Ectodermal cell (in vitro differentiated cells): ENCODE data around the gene MAFG.

Source experiments
- H3K27ac ChIP-seq: 2 replicates; pipeline ENCODE4 v1.7.0; 2013; ENCODE audit warnings: mild to moderate bottlenecking, low read depth, low read length; ENCODE audit not compliant: insufficient read depth, poor library complexity, severe bottlenecking
- H3K27me3 ChIP-seq: 2 replicates; pipeline ENCODE4 v1.7.0; 2013; ENCODE audit warnings: mild to moderate bottlenecking, low read length; ENCODE audit not compliant: insufficient read depth, control insufficient read depth, poor library complexity, severe bottlenecking
- H3K36me3 ChIP-seq: one replicate; pipeline ENCODE4 v1.7.0; 2013; ENCODE audit warnings: low read length; ENCODE audit not compliant: control insufficient read depth, insufficient read depth
- H3K4me1 ChIP-seq: one replicate; pipeline ENCODE4 v1.7.0; 2013; ENCODE audit warnings: low read length; ENCODE audit not compliant: control insufficient read depth, insufficient read depth
- H3K4me3 ChIP-seq: 2 replicates; pipeline ENCODE4 v1.7.0; 2013; ENCODE audit warnings: low read depth, low read length, control low read depth; ENCODE audit not compliant: insufficient read depth
- H3K9me3 ChIP-seq: 2 replicates; pipeline ENCODE4 v1.7.0; 2013; ENCODE audit warnings: mild to moderate bottlenecking, low read length, moderate library complexity; ENCODE audit not compliant: control insufficient read depth
- WGBS, 2 experiments: methylation state at CpG; one replicate each; pipeline ENCODE4 v1.1.7; 2013; ENCODE audit warnings: missing lambda C conversion rate in 2 of 2; 5-methylcytosine and 5-hydroxymethylcytosine counted together

MAFG gene

DNA sequence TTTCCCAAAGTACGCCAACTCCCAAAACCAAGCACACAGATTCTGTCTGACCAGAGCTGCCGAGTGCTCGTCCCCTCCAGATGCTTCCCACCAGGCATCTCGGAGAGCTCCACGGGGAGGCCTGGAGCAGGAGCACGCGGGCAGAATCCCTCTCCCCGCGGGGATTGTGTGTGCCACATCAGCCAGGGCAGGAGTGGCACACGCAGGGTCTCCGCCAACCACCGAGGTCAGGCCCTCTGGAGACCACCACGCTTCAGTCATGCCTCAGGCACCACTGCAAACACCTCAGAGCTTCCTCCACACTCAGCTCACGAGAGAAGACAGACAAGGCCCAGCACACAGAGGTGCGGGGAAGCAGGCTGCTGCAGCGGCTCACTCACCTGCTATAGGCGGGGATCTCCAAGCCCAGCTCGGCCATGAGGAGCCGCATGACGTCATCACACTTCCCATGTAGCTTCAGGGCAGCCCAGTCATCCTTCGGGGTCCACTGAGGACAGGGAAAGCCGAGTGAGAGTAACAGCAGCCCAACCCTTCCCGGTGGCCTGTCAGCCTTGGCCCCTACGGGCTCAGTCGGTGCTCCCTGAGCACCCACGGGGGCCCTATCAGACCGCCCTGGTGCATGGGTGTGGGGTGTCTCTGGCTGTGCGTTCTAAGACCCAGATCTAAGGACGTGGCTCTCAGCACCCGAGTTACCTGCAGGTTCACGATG is 14.0 kb downstream of the MAFG start:
- H3K27ac ChIP-seq = no peak overlapping the region
- H3K27me3 ChIP-seq = peaks cover 15% of the 10 kb centered on the region
- H3K9me3 ChIP-seq = no peaks in the 10 kb centered on the region
- 95% methylated on average over 31 of the region's 31 CpGs for WGBS, 2 experiments
- peaks cover 12% of the 10 kb centered on the region for H3K36me3 ChIP-seq
- H3K4me1 ChIP-seq = peaks cover 13% of the 10 kb centered on the region
- H3K4me3 ChIP-seq = no peak overlapping the region

DNA sequence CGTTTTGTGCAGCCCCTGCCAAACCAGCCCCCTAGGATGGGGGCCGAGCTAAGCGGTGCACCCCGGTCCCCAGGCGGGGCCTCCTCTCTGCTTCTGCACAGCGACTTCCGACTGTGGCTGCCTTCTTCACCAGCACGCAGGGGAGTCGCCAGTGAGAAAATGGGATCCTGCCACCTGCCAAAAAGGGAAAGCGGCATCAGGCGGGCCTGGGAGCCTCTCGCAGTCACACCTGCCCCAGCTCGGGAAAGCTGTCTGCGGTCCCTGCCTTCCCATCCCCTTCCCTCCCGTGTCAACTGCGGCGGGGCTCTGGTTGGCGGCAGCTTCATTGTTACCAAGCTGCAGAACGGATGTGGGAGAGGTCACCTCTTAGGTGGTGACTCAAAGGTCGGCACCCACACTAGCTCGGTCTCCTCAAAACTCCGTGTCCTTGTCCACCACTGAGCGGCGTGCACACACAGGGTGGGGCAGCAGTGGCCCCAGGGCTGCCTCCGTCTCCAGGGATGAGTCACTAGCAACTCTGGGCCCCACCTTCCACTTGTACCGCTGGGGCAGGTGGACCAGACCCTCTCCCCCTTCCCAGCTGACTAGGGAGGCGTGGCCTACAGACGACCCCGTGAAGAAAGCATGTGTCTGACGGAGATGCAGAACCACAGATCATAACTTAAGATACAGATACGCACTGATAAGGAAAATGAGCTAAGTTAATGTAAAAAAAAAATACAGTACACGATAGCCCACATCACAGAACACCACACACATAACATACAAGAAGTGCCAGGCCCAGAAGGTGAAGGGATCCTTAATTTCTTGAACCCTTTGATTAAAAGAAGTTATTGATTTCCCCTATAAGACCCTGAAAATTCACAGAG is 14.9 kb downstream of the MAFG start:
- Histone ChIP-seq H3K36me3 (peaks cover 12% of the 10 kb centered on the region), H3K27ac (no peak overlapping the region), H3K27me3 (peaks cover 15% of the 10 kb centered on the region), H3K4me1 (peaks cover 13% of the 10 kb centered on the region), H3K4me3 (no peak overlapping the region), H3K9me3 (no peaks in the 10 kb centered on the region)
- WGBS, 2 experiments = 93 to 94% methylated on average over 30 to 32 of the region's 32 CpGs

- H3K27me3 ChIP-seq = peaks cover 15% of the 10 kb centered on the region
- peaks cover 12% of the 10 kb centered on the region for H3K4me1 ChIP-seq
- H3K4me3 ChIP-seq = no peak overlapping the region
- no peak overlapping the region for H3K27ac ChIP-seq
- peaks cover 12% of the 10 kb centered on the region for H3K36me3 ChIP-seq
- H3K9me3 ChIP-seq = no peaks in the 10 kb centered on the region
- 93 to 95% methylated on average over 19 of the region's 19 CpGs for WGBS, 2 experiments
Measured at GRCh38 chr17:81911969-81912368, 15.6 kb downstream of the MAFG start.

DNA sequence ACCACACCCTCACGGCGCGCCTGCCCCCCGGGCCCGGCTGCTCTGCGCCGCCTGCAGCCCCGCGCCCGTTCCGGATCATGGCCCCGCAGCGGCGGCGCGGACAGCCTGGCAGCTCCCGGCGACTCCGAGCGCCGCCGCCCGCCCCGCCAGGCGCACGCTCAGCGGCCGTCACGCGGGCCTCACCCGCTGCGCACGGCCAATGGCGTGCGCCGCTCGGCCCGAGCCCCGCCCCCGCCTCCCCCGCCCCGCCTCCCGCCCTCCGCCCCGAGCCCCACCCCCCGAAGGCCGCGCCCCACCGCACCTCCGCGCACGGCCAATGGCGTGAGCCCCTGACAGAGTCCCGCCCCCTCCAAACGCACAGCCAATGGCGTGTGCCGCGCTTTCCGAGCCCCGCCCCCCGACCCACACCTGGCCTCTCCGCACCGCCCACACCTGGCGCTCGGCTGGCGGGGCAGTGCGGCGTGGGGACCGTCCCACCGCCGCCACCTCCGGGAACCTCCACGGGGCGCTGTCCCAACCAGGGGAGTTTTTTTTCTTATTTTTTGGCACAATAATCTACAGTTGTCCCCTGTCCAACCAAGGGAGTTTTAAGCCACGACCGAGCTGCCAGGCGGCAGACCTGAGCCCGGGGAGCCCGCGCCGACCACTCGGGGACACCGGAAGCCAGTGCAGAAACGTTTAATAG is 16.1 kb downstream of the MAFG start, which contains the start of gene PCYT2:
PCYT2 (minus strand) TSS at position 123 of the 685 bp plus-strand sequence; CDS start at position 79, 44 bp downstream.
- no peak within 1 kb of the TSS for H3K27ac ChIP-seq
- 8 to 9% methylated on average over 77 to 84 of the region's 84 CpGs for WGBS, 2 experiments
- H3K36me3 ChIP-seq = peaks cover 12% of the 10 kb centered on the region

DNA sequence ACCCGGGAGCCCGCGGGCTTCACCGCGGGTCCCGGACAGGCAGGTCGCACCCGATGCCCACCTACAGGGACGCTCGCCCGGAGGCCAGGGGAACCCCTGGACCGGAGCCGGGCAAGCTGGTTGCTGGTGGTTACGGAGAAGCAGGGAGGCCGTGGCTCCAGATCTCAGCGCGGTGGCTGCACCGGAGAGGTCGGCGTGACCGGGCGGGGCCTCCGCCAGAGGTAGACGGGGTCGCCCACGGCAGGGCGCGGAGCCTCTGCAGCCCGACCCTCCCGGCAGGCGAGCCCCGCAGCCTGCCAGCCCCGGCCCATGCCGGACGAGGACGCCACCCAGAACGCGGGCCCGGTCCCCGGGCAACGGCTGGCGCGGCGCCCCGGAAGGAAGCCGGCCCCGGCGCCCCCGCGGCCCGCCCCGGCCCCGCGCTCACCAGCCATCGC is 16.7 kb downstream of the MAFG start:
- Histone ChIP-seq H3K27me3 (peaks cover 15% of the 10 kb centered on the region), H3K27ac (no peak overlapping the region), H3K9me3 (no peaks in the 10 kb centered on the region), H3K4me3 (peak overlapping the region; percentile 59), H3K4me1 (peaks cover 7% of the 10 kb centered on the region), H3K36me3 (peaks cover 12% of the 10 kb centered on the region)
- 1% methylated on average over 55 of the region's 55 CpGs for WGBS, 2 experiments

More for the DNA sequence above, 16.1 kb downstream of the MAFG start, which contains the start of gene PCYT2:
- no peaks in the 10 kb centered on the region for H3K9me3 ChIP-seq
- peaks cover 7% of the 10 kb centered on the region for H3K4me1 ChIP-seq
- H3K27me3 ChIP-seq = peaks cover 15% of the 10 kb centered on the region
- peak within 1 kb of the TSS; percentile 59 for H3K4me3 ChIP-seq

DNA sequence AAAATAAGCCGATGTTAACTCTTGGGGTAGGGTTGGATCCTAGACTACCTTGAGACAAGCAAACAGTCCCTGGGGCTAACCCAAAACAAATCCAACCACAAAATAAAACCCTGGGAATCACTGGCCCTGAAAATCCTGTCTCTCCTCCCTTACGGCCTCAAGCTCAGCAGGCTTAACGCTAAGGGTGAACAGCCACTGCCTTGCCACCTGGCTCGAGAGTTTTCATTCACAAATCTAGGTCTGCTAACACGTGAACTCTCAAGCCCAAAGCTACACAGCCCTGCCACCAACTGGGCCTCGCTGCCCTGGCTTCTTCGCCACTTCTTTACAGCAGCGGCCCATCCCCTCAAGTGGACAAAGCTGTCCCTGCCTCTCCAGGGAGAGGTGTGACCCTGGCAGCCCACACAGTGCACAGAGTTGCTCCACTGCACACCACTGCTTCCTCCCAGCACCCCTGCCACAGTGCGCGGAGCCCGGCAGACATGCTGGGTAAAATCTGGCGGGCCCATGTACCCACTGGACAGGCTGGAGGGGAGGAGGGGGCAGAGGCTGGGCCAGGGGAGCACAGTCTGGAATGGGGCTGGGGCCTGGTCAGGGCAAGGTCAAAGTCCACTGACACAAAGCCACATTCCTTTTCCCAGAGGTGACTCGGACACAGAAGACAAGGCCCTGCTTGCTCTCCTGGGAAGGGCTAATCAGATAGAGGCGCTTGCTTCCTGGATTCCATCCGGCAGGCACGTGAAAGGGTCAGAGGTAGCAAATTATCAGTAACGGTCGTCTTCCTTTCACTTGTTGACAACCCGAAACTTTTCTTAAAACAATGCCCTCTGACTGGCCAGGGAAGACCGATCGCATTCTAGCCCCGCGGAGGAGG is 17.3 kb downstream of the MAFG start:
- peaks cover 15% of the 10 kb centered on the region for H3K27me3 ChIP-seq
- H3K4me3 ChIP-seq = peak overlapping the region; percentile 59
- H3K9me3 ChIP-seq = no peaks in the 10 kb centered on the region
- no peak overlapping the region for H3K27ac ChIP-seq
- peaks cover 12% of the 10 kb centered on the region for H3K36me3 ChIP-seq
- 49 to 51% methylated on average over 23 of the region's 23 CpGs for WGBS, 2 experiments
- peaks cover 7% of the 10 kb centered on the region for H3K4me1 ChIP-seq

DNA sequence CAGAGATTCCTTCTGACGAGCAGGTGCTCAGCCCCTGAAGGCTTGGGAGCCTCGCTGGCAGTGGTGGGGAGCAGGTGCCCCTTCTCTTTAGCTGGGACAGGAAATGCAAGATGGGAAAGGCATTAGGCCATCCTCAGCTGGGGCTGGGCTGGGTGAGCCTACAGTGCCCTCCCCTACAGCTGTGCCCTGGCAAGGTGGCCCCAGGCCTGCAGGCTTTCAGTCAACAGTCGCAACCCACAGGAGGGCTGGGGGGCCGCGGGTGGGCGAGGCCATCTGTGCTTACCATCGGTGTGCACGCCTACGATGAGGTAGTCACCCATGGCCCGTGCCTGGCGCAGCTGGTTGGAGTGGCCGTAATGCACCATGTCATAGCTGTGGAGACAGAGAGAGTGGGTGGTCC is 18.3 kb downstream of the MAFG start:
- Histone ChIP-seq H3K9me3 (no peaks in the 10 kb centered on the region), H3K4me1 (peaks cover 7% of the 10 kb centered on the region), H3K27ac (no peak overlapping the region), H3K27me3 (peaks cover 15% of the 10 kb centered on the region), H3K4me3 (no peak overlapping the region), H3K36me3 (peaks cover 9% of the 10 kb centered on the region)
- 92 to 95% methylated on average over 12 of the region's 12 CpGs for WGBS, 2 experiments

- Histone ChIP-seq H3K4me1 (peaks cover 7% of the 10 kb centered on the region), H3K36me3 (peaks cover 5% of the 10 kb centered on the region)
Measured at GRCh38 chr17:81908793-81909192, 18.7 kb downstream of the MAFG start.

More at GRCh38 chr17:81908793-81909192, 18.7 kb downstream of the MAFG start:
- 92 to 95% methylated on average over 11 of the region's 11 CpGs for WGBS, 2 experiments
- H3K27me3 ChIP-seq = peaks cover 15% of the 10 kb centered on the region
- H3K4me3 ChIP-seq = no peak overlapping the region
- H3K9me3 ChIP-seq = no peaks in the 10 kb centered on the region
- H3K27ac ChIP-seq = no peak overlapping the region
